ENCODE results near the gene IGSF9B.

The IGSF9B gene

DNA sequence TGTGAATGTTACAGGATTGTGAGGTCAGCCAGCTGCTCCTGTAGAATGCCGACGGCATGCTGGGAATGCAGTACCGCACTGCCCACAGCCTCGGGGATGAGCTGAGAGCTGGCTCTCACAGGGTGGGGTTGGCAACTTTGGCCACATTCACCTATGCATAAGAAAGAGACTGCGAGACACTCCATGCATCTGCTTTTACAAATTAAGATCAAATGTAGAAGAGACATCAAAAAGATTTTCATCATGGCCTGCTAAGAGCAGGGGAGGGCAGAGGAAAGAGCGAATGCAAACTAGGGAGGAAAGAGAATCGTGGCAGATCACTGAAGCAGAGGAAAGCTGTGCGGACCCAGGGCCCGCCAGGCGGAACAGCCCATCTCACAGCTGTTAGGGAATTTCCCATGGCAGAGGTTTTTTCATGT is 61.7 kb downstream of the IGSF9B start:
- TF ChIP-seq, protein P1, sequence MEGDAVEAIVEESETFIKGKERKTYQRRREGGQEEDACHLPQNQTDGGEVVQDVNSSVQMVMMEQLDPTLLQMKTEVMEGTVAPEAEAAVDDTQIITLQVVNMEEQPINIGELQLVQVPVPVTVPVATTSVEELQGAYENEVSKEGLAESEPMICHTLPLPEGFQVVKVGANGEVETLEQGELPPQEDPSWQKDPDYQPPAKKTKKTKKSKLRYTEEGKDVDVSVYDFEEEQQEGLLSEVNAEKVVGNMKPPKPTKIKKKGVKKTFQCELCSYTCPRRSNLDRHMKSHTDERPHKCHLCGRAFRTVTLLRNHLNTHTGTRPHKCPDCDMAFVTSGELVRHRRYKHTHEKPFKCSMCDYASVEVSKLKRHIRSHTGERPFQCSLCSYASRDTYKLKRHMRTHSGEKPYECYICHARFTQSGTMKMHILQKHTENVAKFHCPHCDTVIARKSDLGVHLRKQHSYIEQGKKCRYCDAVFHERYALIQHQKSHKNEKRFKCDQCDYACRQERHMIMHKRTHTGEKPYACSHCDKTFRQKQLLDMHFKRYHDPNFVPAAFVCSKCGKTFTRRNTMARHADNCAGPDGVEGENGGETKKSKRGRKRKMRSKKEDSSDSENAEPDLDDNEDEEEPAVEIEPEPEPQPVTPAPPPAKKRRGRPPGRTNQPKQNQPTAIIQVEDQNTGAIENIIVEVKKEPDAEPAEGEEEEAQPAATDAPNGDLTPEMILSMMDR (IDR thresholded peaks at IDR 0.05; ENCODE audit: unreplicated experiment in 3 of 3), result no peak
- Mint-ChIP-seq H3K27ac (peak overlapping the region; percentile 6 to 56 (median 28)), H3K9me3 (no peaks in the 10 kb centered on the region), H3K4me1 (peaks cover 20% of the 10 kb centered on the region), H3K4me3 (peak overlapping the region in 1 of 3 experiments; percentile 0), H3K27me3 (ENCODE audit: low read depth) (peaks cover 21% of the 10 kb centered on the region), H3K36me3 (ENCODE audit: low read depth) (no peaks in the 10 kb centered on the region)

DNA sequence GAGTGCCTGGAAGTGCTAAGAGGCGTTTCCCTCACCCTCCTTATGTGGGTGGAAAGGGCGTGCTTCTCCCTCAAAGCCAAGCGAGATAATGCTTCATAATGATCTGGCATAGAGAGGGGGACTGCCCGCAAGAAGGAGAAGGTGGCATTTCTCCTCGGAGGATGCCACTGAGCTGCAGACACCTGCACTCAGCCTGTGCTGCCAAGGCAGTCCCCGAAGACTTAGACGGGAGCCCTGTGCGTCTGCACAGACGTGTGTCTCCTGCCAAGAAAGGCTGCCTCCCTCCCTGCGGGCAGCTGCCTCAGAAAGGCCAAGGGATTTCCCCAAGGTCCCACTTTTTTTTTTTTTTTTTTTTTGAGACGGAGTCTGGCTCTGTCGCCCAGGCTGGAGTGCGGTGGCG is 63.4 kb downstream of the IGSF9B start:
- TF ChIP-seq, protein P1 (IDR thresholded peaks at IDR 0.05; ENCODE audit: unreplicated experiment in 3 of 3), result no peak
- H3K9me3 Mint-ChIP-seq, result no peaks in the 10 kb centered on the region
- H3K4me3 Mint-ChIP-seq, result no peak overlapping the region
- H3K4me1 Mint-ChIP-seq, result peaks cover 20% of the 10 kb centered on the region
- H3K27ac Mint-ChIP-seq, result no peak overlapping the region
- H3K36me3 Mint-ChIP-seq (ENCODE audit: low read depth), result no peaks in the 10 kb centered on the region
- H3K27me3 Mint-ChIP-seq (ENCODE audit: low read depth), result peaks cover 14% of the 10 kb centered on the region

DNA sequence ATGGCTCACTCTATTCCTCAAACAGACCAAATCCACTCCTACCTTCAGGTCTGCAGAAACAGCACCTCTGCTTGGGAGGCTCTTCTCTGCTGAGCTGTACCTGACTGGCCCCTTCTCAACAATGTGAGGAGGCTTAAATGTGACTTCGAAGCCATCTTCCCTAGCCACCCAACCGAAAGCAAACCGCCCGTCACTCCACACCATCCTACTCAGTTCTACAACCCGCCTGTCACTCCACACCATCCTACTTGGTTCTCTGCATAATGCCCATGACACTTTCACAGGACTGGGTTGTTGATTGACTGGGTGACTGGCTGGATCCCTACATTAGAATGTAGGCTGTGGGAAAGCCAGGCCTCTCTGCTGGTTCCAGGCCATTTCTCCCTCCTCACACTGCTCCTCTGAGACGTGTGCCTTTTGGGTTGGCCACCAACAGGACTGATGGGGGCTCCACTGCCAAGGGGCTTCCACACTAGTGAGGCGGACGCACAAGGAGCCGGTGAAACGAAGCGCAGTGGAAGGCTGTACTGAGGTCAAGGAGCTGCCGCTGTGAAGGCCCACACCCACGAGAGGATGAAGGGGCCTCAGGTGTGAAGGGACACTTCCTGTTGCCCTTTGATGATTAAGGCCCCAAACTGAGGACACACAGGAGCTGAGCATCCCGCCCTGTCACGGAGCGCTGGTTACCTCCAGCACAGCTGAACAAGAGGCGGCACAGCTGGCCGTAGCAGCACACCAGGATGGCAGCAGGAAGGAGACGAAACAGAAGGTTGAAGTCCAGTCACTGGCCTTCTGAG is 64.0 kb downstream of the IGSF9B start:
- H3K4me3 Mint-ChIP-seq, result no peak overlapping the region
- peaks cover 20% of the 10 kb centered on the region for H3K4me1 Mint-ChIP-seq
- H3K27me3 Mint-ChIP-seq (ENCODE audit: low read depth), result peaks cover 11% of the 10 kb centered on the region
- no peaks in the 10 kb centered on the region for H3K36me3 Mint-ChIP-seq (ENCODE audit: low read depth)
- H3K27ac Mint-ChIP-seq, result no peak overlapping the region
- TF ChIP-seq, protein P1 (IDR thresholded peaks at IDR 0.05; ENCODE audit: unreplicated experiment in 3 of 3), result no peak
- H3K9me3 Mint-ChIP-seq, result no peaks in the 10 kb centered on the region

DNA sequence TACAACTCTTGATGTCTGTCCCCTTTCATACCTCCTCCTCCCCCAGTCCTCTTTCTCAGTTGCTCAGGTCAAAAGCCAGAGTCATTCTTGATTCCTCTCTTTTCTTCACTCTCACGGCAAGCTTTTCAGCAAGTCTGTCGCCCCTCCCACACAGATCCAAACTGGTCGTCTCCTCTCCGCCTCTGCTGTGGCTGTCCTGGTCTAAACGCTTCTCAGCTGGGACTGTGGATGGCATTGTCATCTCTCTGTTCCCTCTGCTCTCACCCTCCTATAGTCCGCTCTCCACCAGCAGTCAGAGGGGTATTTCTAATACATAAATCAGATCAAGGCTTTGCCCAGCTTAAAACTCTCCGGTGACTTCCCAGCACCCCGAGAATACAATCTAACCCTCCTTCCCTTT is 64.6 kb downstream of the IGSF9B start:
- Mint-ChIP-seq H3K36me3 (ENCODE audit: low read depth) (no peaks in the 10 kb centered on the region), H3K27ac (no peak overlapping the region), H3K27me3 (ENCODE audit: low read depth) (peaks cover 11% of the 10 kb centered on the region), H3K4me3 (no peak overlapping the region), H3K4me1 (peaks cover 20% of the 10 kb centered on the region), H3K9me3 (no peaks in the 10 kb centered on the region)
- TF ChIP-seq, protein P1 (IDR thresholded peaks at IDR 0.05; ENCODE audit: unreplicated experiment in 3 of 3), result no peak

DNA sequence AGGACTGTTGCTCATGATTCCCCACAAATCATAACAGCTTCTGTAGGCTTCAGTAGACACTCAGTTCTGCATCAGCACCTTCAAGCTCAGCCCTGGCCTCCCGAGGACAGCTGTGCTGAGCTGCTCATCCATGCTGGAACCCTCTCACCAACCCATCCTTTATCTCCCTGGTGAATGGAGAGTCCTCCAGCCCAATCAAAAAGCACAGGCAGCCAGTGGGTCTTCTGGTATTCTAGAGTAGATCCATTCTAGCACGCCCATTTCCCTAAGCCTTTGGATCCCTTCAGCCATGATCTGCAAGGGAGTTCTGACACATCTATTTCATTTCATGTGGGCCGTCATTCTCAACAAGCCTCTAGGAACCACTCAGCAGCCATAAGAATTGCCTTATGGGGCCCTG is 66.9 kb downstream of the IGSF9B start:
- Mint-ChIP-seq H3K27ac (no peak overlapping the region), H3K36me3 (ENCODE audit: low read depth) (no peaks in the 10 kb centered on the region), H3K4me1 (peaks cover 5% of the 10 kb centered on the region), H3K4me3 (no peak overlapping the region), H3K27me3 (ENCODE audit: low read depth) (peaks cover 11% of the 10 kb centered on the region), H3K9me3 (peaks cover 3% of the 10 kb centered on the region)
- TF ChIP-seq, protein P1 (IDR thresholded peaks at IDR 0.05; ENCODE audit: unreplicated experiment in 3 of 3), result no peak

DNA sequence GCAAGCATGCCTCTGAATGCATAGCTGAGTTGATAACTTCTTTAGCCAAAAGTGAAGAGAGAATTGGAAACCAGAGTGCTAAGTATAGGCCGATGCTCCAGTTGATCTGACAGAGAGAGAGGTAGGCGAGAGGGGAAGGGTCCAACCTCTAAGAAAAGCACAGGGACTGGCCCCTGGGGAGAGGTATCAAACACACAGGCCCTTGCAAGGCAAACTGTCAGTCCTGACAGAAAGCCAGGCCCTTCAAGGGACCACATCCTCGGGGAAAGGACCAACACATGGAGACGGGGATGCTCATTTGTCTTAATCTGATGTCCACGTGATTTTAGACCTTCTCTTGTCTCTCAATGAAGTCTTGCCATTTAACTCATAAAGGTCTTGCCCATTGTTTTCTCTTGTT is 67.6 kb downstream of the IGSF9B start:
- no peaks in the 10 kb centered on the region for H3K36me3 Mint-ChIP-seq (ENCODE audit: low read depth)
- H3K4me3 Mint-ChIP-seq, result no peak overlapping the region
- TF ChIP-seq, protein P1 (IDR thresholded peaks at IDR 0.05; ENCODE audit: unreplicated experiment in 3 of 3), result no peak
- H3K27ac Mint-ChIP-seq, result no peak overlapping the region
- H3K4me1 Mint-ChIP-seq, result no peaks in the 10 kb centered on the region
- H3K27me3 Mint-ChIP-seq (ENCODE audit: low read depth), result peaks cover 11% of the 10 kb centered on the region
- peaks cover 3% of the 10 kb centered on the region for H3K9me3 Mint-ChIP-seq
